Heart left ventricle (tissue), 16 donors: ENCODE results near the gene IGHMBP2. TPM values are rescaled to one million over a fixed set of nuclear protein-coding genes. Genes with fewer than 3 reads are reported as not detected.
"Not testable (repeated sequence)": the region's sequence is repeated elsewhere in the genome, so short reads cannot be mapped to it uniquely, and the experiment has no call there.

Source experiments
- ATAC-seq, 4 donors: fragments of 200-7000 bp; cut with Tn5 transposase; one replicate each; pipeline ENCODE4 v1.9.1; 2020 to 2022; ENCODE audit warnings: moderate library complexity in 4 of 4, mild to moderate bottlenecking in 3 of 4, moderate number of reproducible peaks in 1 of 4
- DNase-seq, 5 donors: peaks; one replicate each; pipeline ENCODE4 v3.0.0-alpha.2; 2020
- H3K27ac ChIP-seq, 12 donors: fragments of 200-600 bp; sonication (generic) in 4 of 12; one replicate each; pipeline versions ENCODE4 v1.5.0 to v1.8.0; 2016 to 2022; ENCODE audit warnings: mild to moderate bottlenecking in 2 of 12
- H3K27me3 ChIP-seq, 9 donors: fragments of 200-600 bp; sonication (generic) in 2 of 9; one replicate each; pipeline versions ENCODE4 v1.5.1 to v1.8.0; 2016 to 2022; ENCODE audit warnings: mild to moderate bottlenecking in 3 of 9
- H3K36me3 ChIP-seq, 9 donors: fragments of 200-600 bp; sonication (generic) in 2 of 9; one replicate each; pipeline versions ENCODE4 v1.5.0 to v1.8.0; 2018 to 2022; ENCODE audit warnings: mild to moderate bottlenecking in 2 of 9
- H3K4me1 ChIP-seq, 12 donors: fragments of 200-600 bp; sonication (generic) in 4 of 12; one replicate each; pipeline versions ENCODE4 v1.5.0 to v1.8.0; 2016 to 2022; ENCODE audit warnings: mild to moderate bottlenecking in 3 of 12
- H3K4me3 ChIP-seq, 12 donors: fragments of 200-600 bp; sonication (generic) in 4 of 12; one replicate each; pipeline versions ENCODE4 v1.5.0 to v1.8.0; 2017 to 2022; ENCODE audit warnings: mild to moderate bottlenecking in 9 of 12, moderate library complexity in 4 of 12
- H3K9me3 ChIP-seq, 12 donors: fragments of 200-600 bp; sonication (generic) in 4 of 12; one replicate each; pipeline versions ENCODE4 v1.5.0 to v1.8.0; 2016 to 2022; ENCODE audit warnings: mild to moderate bottlenecking in 1 of 12
- POLR2A ChIP-seq, 2 donors: fragments of 450-650 bp; IDR thresholded peaks; one replicate each; pipeline ENCODE4 v1.6.1; 2017; ENCODE audit warnings: antibody characterized with exemption in 2 of 2, mild to moderate bottlenecking in 2 of 2, moderate library complexity in 2 of 2
- WGBS, 4 donors: extraction: QIAGEN DNeasy Blood & Tissue Kit in 2 of 4; methylation state at CpG; one replicate each; pipeline versions ENCODE4 v1.1.5 to v1.1.7; 2013 to 2018; 5-methylcytosine and 5-hydroxymethylcytosine counted together
- intact Hi-C, 10 donors: fragments of 100-400 bp; cut with DNase I; formaldehyde crosslinking; loops; one replicate each; pipeline versions ENCODE4 v1.11.1 to v1.14.2; 2022
- polyA plus RNA-seq, 2 donors: library from polyadenylated mRNA; stranded (reverse); fragments of 200-250 nt; gene quantifications; one replicate each; pipeline ENCODE4 v1.2.3, GENCODE V29; 2013
- total RNA-seq, 9 donors: library from RNA; depleted of rRNA in 2 of 9; stranded (reverse); fragments of >200 nt in 2 of 9; fragmentation: NEBNext Ultra II Directional in 3 of 9; extraction: Animal tissue kit (Norgen Biotek cat#: 25700) in 3 of 9; gene quantifications; one replicate each; pipeline versions ENCODE4 v1.1.0 to v1.2.4, GENCODE V29; 2016 to 2023
- TF ChIP-seq, protein P1 (sequence below), 12 donors: fragments of 200-600 bp; sonication (generic) in 4 of 12; IDR thresholded peaks; one replicate each; pipeline versions ENCODE4 v1.5.0 to v1.8.0; 2018 to 2022; ENCODE audit warnings: antibody characterized with exemption in 12 of 12, mild to moderate bottlenecking in 5 of 12
- donor health status: ischemic (EF 13 %, LVEDD 7.1; RV severe dilation, severe dysfunction).
- donor health status: healthy with polysubstance abuse.
- donor health status: DM: no; HTN: yes; CAD: no.
- donor health status: DM: no; HTN: no; CAD: no.
- donor health status: ischemic (EF 25% LVEDD 6.9; RV normal size, moderate dysfunction).
- donor health status: ischemic (EF 25% LVEDD 5.7; RV mildly dilated, moderate dysfunction).
- donor health status: healthy.
- donor health status: DM: yes; HTN: yes; CAD: no.
- donor health status: ischemic (EF 35%, LVEDD 5.7; RV mildly dilated, moderate dysfunction).
- donor health status: nonischemic (EF 11% LVEDD 7.7; RV severe dilation, severe dysfunction).
- donor health status: DM: yes; HTN: yes; CAD: no.
- donor health status: PGD.
- donor health status: ischemic (EF 29% LVEDD 5.4; RV normal size, mild dysfunction).
- donor health status: nonischemic (EF 23%, LVEDD 6.1; RV moderate dilation, normal function).

The IGHMBP2 gene
- total and polyA plus RNA-seq, 11 donors: 8.3 to 18.9 (median 12.6) TPM

DNA sequence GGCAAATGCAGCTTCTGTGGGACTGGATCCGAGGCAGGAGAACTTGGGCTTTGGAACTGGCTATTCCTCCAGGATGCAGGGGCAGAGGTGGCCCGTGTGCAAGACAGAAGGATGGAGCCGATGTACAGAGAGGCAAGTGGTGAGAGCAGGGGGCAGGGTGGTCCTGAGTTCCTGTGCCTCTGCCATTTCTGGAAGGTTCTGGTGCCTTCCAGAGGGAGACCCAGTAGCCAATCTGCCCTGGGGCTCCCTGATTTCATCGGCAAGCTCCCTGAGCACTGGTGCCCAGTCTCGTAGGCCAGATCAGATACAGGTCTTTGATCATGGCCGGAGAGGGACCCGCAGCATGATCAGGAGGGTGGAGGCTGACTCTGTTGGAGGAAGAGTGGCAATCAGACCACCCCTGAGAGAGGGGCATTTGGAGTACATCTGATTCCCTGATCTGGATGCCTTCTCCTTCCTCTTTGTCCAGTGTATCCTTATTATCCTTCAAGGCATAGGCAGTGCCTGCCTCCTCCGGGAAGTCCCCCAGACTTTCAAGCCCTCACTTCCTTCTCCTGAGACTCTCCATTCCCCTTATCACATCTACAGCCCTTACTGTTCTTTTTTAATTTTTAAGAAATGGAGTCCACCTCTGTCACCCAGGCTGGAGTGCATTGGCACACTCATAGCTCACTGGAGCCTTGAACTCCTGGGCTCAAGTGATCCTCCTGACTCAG lies 67.4 kb downstream of the IGHMBP2 start:
- Histone ChIP-seq H3K9me3 (no peaks in the 10 kb centered on the region), H3K4me3 (no peak overlapping the region), H3K27me3 (peaks cover 0 to 6% (median 0%) of the 10 kb centered on the region in 9 donors), H3K36me3 (no peaks in the 10 kb centered on the region), H3K27ac (no peak overlapping the region), H3K4me1 (peaks cover 0 to 6% (median 0%) of the 10 kb centered on the region in 12 donors)
- ATAC-seq (no peak), DNase-seq (no peak)
- intact Hi-C loops: no loop called here
- TF ChIP-seq, protein P1, sequence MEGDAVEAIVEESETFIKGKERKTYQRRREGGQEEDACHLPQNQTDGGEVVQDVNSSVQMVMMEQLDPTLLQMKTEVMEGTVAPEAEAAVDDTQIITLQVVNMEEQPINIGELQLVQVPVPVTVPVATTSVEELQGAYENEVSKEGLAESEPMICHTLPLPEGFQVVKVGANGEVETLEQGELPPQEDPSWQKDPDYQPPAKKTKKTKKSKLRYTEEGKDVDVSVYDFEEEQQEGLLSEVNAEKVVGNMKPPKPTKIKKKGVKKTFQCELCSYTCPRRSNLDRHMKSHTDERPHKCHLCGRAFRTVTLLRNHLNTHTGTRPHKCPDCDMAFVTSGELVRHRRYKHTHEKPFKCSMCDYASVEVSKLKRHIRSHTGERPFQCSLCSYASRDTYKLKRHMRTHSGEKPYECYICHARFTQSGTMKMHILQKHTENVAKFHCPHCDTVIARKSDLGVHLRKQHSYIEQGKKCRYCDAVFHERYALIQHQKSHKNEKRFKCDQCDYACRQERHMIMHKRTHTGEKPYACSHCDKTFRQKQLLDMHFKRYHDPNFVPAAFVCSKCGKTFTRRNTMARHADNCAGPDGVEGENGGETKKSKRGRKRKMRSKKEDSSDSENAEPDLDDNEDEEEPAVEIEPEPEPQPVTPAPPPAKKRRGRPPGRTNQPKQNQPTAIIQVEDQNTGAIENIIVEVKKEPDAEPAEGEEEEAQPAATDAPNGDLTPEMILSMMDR (IDR thresholded peaks at IDR 0.05): no peak
- no peak for TF ChIP-seq POLR2A (IDR thresholded peaks at IDR 0.05)
- WGBS, 4 donors: 83 to 87% (median 87%) methylated on average over 8 of the region's 8 CpGs

DNA sequence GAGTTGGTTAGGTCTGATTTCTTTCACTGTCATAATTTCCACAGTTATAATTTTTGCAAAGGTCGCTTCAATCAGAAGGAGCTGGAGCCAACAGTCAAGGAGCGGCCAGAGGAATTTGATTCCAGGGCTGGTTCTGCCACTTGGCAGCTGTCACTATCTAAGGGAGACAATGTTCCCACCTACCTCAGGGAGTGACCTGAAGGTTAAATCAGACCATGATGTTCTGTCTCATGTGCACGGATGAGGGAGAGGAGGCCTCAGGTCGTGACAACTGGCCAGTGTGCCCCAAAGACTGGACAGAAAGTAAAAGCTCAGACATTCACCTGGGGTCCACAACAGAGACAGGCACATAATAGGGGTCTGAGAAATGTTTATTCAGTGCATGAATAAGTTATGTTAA lies 69.5 kb downstream of the IGHMBP2 start:
- peak in 3 of 4 donors; percentile 45 to 57 (median 54) for ATAC-seq
- no peaks in the 10 kb centered on the region for H3K36me3 ChIP-seq
- no peak overlapping the region for H3K4me3 ChIP-seq
- WGBS, 4 donors: 48 to 58% (median 52%) methylated on average over 4 of the region's 4 CpGs
- no peaks in the 10 kb centered on the region for H3K9me3 ChIP-seq
- H3K4me1 ChIP-seq: peaks cover 0 to 15% (median under 1%) of the 10 kb centered on the region in 12 donors
- TF ChIP-seq POLR2A (IDR thresholded peaks at IDR 0.05): no peak
- TF ChIP-seq, protein P1 (IDR thresholded peaks at IDR 0.05): no peak
- DNase-seq: no peak
- H3K27ac ChIP-seq: no peak overlapping the region
- peaks cover 0 to 6% (median 0%) of the 10 kb centered on the region in 9 donors for H3K27me3 ChIP-seq
- intact Hi-C loops: no loop called here

DNA sequence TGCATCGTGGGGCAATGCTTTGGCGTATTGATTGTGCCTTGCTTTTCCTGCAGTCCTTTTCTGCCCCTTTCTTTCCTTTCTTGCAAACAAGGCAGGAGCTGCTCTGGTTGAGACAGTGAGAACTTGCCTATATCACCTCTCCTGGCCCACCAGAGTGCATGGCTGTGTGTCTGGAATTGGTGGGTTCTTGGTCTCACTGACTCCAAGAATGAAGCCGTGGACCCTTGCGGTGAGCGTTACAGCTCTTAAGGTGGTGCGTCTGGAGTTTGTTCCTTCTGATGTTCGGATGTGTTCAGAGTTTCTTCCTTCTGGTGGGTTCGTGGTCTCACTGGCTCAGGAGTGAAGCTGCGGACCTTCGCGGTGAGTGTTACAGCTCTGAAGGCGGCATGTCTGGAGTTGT lies 70.0 kb downstream of the IGHMBP2 start:
- WGBS, 4 donors: 93 to 95% (median 93%) methylated on average over 12 of the region's 12 CpGs
- not testable (repeated sequence) for DNase-seq

DNA sequence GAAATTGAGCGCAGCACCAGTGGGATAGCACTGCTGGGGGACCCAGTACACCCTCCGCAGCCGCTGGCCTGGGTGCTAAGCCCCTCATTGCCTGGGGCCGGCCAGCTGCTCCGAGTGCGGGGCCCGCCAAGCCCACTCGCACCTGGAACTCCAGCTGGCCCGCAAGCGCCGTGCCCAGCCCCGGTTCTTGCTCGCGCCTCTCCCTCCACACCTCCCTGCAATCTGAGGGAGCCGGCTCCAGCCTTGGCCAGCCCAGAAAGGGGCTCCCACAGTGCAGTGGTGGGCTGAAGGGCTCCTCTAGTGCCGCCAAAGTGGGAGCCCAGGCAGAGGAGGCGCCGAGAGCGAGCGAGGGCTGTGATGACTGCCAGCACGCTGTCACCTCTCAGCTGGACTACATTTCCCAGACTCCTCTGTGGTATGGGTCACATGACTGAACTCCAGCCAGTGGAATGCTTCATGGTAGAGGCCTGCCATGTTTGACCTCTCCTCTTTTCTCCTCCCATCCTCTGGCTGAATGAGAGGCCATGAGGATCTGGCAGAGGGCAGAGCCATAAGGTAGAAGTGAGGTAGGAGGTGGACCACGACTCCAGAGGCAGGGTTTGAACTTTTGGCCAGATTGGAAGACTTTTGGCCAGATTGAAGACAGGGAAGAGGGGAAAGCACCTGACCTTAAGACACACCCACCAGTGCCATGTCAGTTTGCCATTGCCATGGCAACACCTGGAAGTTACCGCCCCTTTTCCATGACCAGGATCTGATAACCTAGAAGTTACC lies 70.9 kb downstream of the IGHMBP2 start:
- no peaks in the 10 kb centered on the region for H3K9me3 ChIP-seq
- no peak for DNase-seq
- no peak overlapping the region for H3K27ac ChIP-seq
- H3K4me3 ChIP-seq: no peak overlapping the region
- ATAC-seq: peak in 2 of 4 donors; percentile 34 to 57
- TF ChIP-seq, protein P1 (IDR thresholded peaks at IDR 0.05): no peak
- no peak for TF ChIP-seq POLR2A (IDR thresholded peaks at IDR 0.05)
- H3K27me3 ChIP-seq: peaks cover 0 to 6% (median 0%) of the 10 kb centered on the region in 9 donors
- WGBS, 4 donors: 91 to 97% (median 95%) methylated on average over 19 to 23 of the region's 23 CpGs
- no peaks in the 10 kb centered on the region for H3K36me3 ChIP-seq
- intact Hi-C loops: no loop called here
- peaks cover 0 to 28% (median 9%) of the 10 kb centered on the region in 12 donors for H3K4me1 ChIP-seq

More for the DNA sequence above, 70.0 kb downstream of the IGHMBP2 start:
- ATAC-seq, H3K9me3 ChIP-seq, H3K27me3 ChIP-seq, H3K27ac ChIP-seq, intact Hi-C loops, H3K36me3 ChIP-seq, H3K4me3 ChIP-seq: not testable (repeated sequence)
- peaks cover 0 to 20% (median 6%) of the 10 kb centered on the region in 12 donors for H3K4me1 ChIP-seq
